ENCODE data around the gene ZNF846. TPM values are rescaled to one million over a fixed set of nuclear protein-coding genes. Genes with fewer than 3 reads are reported as not detected.

The ZNF846 gene
- total and polyA plus RNA-seq, 2 experiments from 2014 or later, result 6.0 to 14.8 TPM

DNA sequence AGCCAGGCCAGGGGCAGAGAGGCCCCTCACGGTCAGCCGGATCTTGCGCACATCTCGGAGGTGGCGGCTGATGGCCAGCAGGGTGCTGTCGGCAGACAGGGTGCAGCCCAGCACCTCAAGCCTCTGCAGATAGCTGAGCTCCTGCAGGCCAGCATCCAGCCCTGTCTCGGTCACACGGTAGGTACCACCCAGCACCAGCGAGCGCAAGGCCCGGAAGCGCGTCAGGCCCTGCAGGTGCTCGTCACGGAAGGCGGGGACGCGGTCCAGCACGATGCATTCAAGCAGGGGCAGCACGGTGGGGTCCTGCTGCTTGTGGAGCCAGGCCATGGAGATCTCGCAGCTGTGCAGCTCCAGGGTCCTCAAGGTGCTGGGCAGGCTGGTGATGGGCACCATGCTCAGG, 42.6 kb upstream of the ZNF846 start (continued):
- TF ChIP-seq, protein P1, sequence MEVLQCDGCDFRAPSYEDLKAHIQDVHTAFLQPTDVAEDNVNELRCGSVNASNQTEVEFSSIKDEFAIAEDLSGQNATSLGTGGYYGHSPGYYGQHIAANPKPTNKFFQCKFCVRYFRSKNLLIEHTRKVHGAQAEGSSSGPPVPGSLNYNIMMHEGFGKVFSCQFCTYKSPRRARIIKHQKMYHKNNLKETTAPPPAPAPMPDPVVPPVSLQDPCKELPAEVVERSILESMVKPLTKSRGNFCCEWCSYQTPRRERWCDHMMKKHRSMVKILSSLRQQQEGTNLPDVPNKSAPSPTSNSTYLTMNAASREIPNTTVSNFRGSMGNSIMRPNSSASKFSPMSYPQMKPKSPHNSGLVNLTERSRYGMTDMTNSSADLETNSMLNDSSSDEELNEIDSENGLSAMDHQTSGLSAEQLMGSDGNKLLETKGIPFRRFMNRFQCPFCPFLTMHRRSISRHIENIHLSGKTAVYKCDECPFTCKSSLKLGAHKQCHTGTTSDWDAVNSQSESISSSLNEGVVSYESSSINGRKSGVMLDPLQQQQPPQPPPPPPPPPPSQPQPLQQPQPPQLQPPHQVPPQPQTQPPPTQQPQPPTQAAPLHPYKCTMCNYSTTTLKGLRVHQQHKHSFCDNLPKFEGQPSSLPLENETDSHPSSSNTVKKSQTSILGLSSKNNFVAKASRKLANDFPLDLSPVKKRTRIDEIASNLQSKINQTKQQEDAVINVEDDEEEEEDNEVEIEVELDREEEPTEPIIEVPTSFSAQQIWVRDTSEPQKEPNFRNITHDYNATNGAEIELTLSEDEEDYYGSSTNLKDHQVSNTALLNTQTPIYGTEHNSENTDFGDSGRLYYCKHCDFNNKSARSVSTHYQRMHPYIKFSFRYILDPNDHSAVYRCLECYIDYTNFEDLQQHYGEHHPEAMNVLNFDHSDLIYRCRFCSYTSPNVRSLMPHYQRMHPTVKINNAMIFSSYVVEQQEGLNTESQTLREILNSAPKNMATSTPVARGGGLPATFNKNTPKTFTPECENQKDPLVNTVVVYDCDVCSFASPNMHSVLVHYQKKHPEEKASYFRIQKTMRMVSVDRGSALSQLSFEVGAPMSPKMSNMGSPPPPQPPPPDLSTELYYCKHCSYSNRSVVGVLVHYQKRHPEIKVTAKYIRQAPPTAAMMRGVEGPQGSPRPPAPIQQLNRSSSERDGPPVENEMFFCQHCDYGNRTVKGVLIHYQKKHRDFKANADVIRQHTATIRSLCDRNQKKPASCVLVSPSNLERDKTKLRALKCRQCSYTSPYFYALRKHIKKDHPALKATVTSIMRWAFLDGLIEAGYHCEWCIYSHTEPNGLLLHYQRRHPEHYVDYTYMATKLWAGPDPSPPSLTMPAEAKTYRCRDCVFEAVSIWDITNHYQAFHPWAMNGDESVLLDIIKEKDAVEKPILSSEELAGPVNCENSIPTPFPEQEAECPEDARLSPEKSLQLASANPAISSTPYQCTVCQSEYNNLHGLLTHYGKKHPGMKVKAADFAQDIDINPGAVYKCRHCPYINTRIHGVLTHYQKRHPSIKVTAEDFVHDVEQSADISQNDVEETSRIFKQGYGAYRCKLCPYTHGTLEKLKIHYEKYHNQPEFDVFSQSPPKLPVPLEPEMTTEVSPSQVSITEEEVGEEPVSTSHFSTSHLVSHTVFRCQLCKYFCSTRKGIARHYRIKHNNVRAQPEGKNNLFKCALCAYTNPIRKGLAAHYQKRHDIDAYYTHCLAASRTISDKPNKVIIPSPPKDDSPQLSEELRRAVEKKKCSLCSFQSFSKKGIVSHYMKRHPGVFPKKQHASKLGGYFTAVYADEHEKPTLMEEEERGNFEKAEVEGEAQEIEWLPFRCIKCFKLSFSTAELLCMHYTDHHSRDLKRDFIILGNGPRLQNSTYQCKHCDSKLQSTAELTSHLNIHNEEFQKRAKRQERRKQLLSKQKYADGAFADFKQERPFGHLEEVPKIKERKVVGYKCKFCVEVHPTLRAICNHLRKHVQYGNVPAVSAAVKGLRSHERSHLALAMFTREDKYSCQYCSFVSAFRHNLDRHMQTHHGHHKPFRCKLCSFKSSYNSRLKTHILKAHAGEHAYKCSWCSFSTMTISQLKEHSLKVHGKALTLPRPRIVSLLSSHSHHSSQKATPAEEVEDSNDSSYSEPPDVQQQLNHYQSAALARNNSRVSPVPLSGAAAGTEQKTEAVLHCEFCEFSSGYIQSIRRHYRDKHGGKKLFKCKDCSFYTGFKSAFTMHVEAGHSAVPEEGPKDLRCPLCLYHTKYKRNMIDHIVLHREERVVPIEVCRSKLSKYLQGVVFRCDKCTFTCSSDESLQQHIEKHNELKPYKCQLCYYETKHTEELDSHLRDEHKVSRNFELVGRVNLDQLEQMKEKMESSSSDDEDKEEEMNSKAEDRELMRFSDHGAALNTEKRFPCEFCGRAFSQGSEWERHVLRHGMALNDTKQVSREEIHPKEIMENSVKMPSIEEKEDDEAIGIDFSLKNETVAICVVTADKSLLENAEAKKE (CRISPR knock-in tag; IDR thresholded peaks at IDR 0.05), result no peak

GRCh38 chr19:9808855-9809824, 40.6 kb upstream of the ZNF846 start:
- no peaks in the 10 kb centered on the region for H3K27me3 ChIP-seq (ENCODE audit: insufficient read depth)
- no peaks in the 10 kb centered on the region; the same call in 2 of the 3 replicates for H3K9me3 Mint-ChIP-seq
- H3K4me1 Mint-ChIP-seq, result no peaks in the 10 kb centered on the region
- H3K4me2 ChIP-seq, result no peak overlapping the region
- H3K4me3 ChIP-seq, result no peak overlapping the region
- H3K9me2 ChIP-seq (ENCODE audit: insufficient read depth), result no peaks in the 10 kb centered on the region
- no peak overlapping the region for H2AFZ ChIP-seq
- ATAC-seq, result no peak
- no peak for DNase-seq (ENCODE audit: low spot score)
- H3K79me2 ChIP-seq (replicated peaks; ENCODE audit: insufficient read depth), result peaks cover 17% of the 10 kb centered on the region
- no peaks in the 10 kb centered on the region for H3F3A ChIP-seq (replicated peaks; ENCODE audit: low read depth)
- peaks cover 5% of the 10 kb centered on the region; the same call in 1 of the 2 replicates for H3K36me3 ChIP-seq (ENCODE audit: insufficient read depth)
- H3K4me3 Mint-ChIP-seq, result no peak overlapping the region; the same call in 2 of the 3 replicates
- no peaks in the 10 kb centered on the region for H3K27me3 Mint-ChIP-seq (ENCODE audit: insufficient read depth, low read depth, poor library complexity)
- H4K20me1 ChIP-seq (replicated peaks; ENCODE audit: insufficient read depth), result no peaks in the 10 kb centered on the region; the same call in 1 of the 2 replicates
- no peak overlapping the region for H3K27ac Mint-ChIP-seq
- peaks cover 18% of the 10 kb centered on the region for H3K36me3 Mint-ChIP-seq (ENCODE audit: low read depth)
- no peaks in the 10 kb centered on the region for H3K4me1 ChIP-seq (ENCODE audit: insufficient read depth)
- no peak overlapping the region for H3K27ac ChIP-seq (ENCODE audit: low read depth)
- TF ChIP-seq STAT1 (IDR thresholded peaks at IDR 0.05; ENCODE audit: unreplicated experiment) (no peak), EZH2 (IDR thresholded peaks at IDR 0.05; ENCODE audit: low read depth, unreplicated experiment) (no peak), NANOG (IDR thresholded peaks at IDR 0.05; ENCODE audit: borderline replicate concordance) (no peak), ZNF114 (CRISPR knock-in tag; IDR thresholded peaks at IDR 0.05) (no peak), EZH2phosphoT487 (IDR thresholded peaks at IDR 0.05; ENCODE audit: unreplicated experiment) (no peak), ETS1 (IDR thresholded peaks at IDR 0.05) (no peak), CREB1 (CRISPR knock-in tag; IDR thresholded peaks at IDR 0.05; ENCODE audit: low read depth) (no peak), JUNB (IDR thresholded peaks at IDR 0.05; ENCODE audit: unreplicated experiment) (no peak), POLR2AphosphoS5 (IDR thresholded peaks at IDR 0.05; ENCODE audit: low read depth) (no peak)
- TF ChIP-seq, protein P2, sequence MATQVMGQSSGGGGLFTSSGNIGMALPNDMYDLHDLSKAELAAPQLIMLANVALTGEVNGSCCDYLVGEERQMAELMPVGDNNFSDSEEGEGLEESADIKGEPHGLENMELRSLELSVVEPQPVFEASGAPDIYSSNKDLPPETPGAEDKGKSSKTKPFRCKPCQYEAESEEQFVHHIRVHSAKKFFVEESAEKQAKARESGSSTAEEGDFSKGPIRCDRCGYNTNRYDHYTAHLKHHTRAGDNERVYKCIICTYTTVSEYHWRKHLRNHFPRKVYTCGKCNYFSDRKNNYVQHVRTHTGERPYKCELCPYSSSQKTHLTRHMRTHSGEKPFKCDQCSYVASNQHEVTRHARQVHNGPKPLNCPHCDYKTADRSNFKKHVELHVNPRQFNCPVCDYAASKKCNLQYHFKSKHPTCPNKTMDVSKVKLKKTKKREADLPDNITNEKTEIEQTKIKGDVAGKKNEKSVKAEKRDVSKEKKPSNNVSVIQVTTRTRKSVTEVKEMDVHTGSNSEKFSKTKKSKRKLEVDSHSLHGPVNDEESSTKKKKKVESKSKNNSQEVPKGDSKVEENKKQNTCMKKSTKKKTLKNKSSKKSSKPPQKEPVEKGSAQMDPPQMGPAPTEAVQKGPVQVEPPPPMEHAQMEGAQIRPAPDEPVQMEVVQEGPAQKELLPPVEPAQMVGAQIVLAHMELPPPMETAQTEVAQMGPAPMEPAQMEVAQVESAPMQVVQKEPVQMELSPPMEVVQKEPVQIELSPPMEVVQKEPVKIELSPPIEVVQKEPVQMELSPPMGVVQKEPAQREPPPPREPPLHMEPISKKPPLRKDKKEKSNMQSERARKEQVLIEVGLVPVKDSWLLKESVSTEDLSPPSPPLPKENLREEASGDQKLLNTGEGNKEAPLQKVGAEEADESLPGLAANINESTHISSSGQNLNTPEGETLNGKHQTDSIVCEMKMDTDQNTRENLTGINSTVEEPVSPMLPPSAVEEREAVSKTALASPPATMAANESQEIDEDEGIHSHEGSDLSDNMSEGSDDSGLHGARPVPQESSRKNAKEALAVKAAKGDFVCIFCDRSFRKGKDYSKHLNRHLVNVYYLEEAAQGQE (IDR thresholded peaks at IDR 0.05; ENCODE audit: unreplicated experiment), result no peak
